IPS-18a (cell line): ENCODE data around the gene TEAD3.

Experiments used
- H3K27ac ChIP-seq: one replicate; pipeline ENCODE4 v1.5.1; 2013; ENCODE audit warnings: low read length
- H3K27me3 ChIP-seq: one replicate; pipeline ENCODE4 v1.6.1; 2013; ENCODE audit warnings: mild to moderate bottlenecking, low read length; ENCODE audit not compliant: control insufficient read depth, insufficient read depth
- H3K36me3 ChIP-seq: one replicate; pipeline ENCODE4 v1.6.1; 2013; ENCODE audit warnings: low read depth, low read length; ENCODE audit not compliant: control insufficient read depth
- H3K4me1 ChIP-seq: one replicate; pipeline ENCODE4 v1.6.1; 2013; ENCODE audit warnings: low read depth, low read length; ENCODE audit not compliant: control insufficient read depth
- H3K4me3 ChIP-seq: one replicate; pipeline ENCODE4 v1.5.1; 2013; ENCODE audit warnings: low read length
- H3K9ac ChIP-seq: one replicate; pipeline ENCODE4 v1.6.1; 2013; ENCODE audit warnings: mild to moderate bottlenecking, low read length, moderate library complexity
- H3K9me3 ChIP-seq: one replicate; pipeline ENCODE4 v1.6.1; 2013; ENCODE audit warnings: low read depth, low read length; ENCODE audit not compliant: control insufficient read depth

TEAD3 gene

GRCh38 chr6:35481226-35481625 lies 15.7 kb downstream of the TEAD3 start:
- no peak overlapping the region for H3K27ac ChIP-seq
- H3K9me3 ChIP-seq: no peaks in the 10 kb centered on the region
- H3K27me3 ChIP-seq: no peaks in the 10 kb centered on the region
- H3K36me3 ChIP-seq: no peaks in the 10 kb centered on the region
- no peak overlapping the region for H3K4me3 ChIP-seq
- H3K4me1 ChIP-seq: peaks cover 16% of the 10 kb centered on the region
- H3K9ac ChIP-seq: no peak overlapping the region

GRCh38 chr6:35480176-35480575 lies 16.7 kb downstream of the TEAD3 start:
- no peaks in the 10 kb centered on the region for H3K27me3 ChIP-seq
- no peak overlapping the region for H3K9ac ChIP-seq
- no peaks in the 10 kb centered on the region for H3K9me3 ChIP-seq
- H3K4me3 ChIP-seq: no peak overlapping the region
- peaks cover 6% of the 10 kb centered on the region for H3K4me1 ChIP-seq
- no peaks in the 10 kb centered on the region for H3K36me3 ChIP-seq
- H3K27ac ChIP-seq: no peak overlapping the region

GRCh38 chr6:35478259-35478658 lies 18.6 kb downstream of the TEAD3 start:
- Histone ChIP-seq H3K4me1 (no peaks in the 10 kb centered on the region), H3K27ac (no peak overlapping the region), H3K9ac (no peak overlapping the region), H3K27me3 (no peaks in the 10 kb centered on the region), H3K4me3 (no peak overlapping the region), H3K9me3 (no peaks in the 10 kb centered on the region), H3K36me3 (peaks cover 6% of the 10 kb centered on the region)

DNA sequence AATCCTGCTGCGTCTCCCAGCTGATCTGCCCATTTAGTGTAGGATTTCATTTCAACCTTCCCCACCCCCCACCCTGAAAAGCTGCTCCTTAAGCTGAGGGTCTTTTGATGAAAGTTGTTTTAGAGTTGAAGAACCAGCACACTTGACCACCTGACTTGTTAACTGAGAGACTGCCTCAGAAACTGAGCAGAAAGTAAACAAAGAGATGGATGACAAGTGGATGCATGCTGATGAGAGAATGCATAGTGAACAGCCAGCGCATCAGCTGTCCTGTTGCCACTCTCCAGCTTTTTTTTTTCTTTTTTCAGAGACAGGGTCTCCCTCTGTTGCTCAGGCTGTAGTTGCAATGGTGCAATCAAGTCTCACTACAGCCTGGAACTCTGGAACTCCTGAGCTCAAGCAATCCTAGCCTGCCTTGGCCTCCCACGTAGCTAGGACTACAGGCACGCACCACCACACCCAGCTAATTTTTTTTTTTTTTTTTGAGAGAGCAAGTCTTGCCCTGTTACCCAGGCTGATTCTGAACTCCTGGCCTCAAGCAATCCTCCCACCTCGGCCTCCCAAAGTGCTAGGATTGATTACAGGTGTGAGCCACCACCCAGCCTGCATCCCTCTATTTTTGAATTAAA lies 19.2 kb downstream of the TEAD3 start:
- Histone ChIP-seq H3K4me3 (no peak overlapping the region), H3K9me3 (no peaks in the 10 kb centered on the region), H3K27ac (no peak overlapping the region), H3K4me1 (no peaks in the 10 kb centered on the region), H3K27me3 (no peaks in the 10 kb centered on the region), H3K9ac (no peak overlapping the region), H3K36me3 (peaks cover 7% of the 10 kb centered on the region)

DNA sequence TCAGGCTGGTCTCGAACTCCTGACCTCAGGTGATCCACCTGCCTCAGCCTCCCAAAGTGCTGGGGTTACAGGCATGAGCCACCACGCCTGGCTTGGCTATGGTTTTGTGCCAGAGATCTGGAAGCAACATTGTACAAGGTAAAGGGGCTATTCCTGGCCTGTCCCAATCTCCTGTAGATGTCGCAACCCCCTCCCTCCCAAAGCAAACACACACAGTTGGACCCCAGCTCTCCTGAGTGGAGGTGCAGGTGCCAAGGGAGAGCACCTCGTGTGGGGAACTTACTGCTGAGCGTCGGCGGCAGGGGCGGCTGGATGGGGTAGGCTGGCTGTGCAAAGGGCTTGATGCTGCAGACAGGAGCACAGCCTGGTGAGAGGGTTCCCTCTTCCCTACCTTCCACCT lies 19.9 kb downstream of the TEAD3 start:
- no peaks in the 10 kb centered on the region for H3K27me3 ChIP-seq
- H3K4me1 ChIP-seq: no peaks in the 10 kb centered on the region

DNA sequence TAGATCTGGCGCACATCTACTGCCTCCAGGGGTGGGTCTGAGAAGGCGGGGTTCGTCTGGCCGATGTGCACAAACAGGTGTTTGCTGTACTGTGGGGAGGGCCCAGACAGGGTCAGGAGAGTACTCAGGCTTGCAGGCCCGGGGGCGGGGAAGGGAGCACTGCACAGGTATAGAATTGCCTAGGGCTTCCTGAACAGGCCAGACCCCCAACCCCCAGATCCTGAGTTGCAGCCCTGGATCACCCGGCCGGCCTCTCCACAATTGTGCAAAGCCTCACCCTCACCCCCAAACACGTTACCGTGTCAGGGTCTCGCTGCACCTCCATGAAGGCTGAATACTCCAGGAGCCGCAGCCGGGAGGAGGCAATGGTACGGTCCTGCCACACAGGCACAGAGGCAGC lies 20.9 kb downstream of the TEAD3 start:
- Histone ChIP-seq H3K27ac (no peak overlapping the region), H3K36me3 (peaks cover 23% of the 10 kb centered on the region), H3K27me3 (no peaks in the 10 kb centered on the region), H3K4me3 (no peak overlapping the region), H3K4me1 (peaks cover 3% of the 10 kb centered on the region), H3K9ac (no peak overlapping the region), H3K9me3 (no peaks in the 10 kb centered on the region)

More for the DNA sequence above, 19.9 kb downstream of the TEAD3 start:
- H3K27ac ChIP-seq: no peak overlapping the region
- peaks cover 13% of the 10 kb centered on the region for H3K36me3 ChIP-seq
- no peak overlapping the region for H3K9ac ChIP-seq
- H3K9me3 ChIP-seq: no peaks in the 10 kb centered on the region
- no peak overlapping the region for H3K4me3 ChIP-seq

DNA sequence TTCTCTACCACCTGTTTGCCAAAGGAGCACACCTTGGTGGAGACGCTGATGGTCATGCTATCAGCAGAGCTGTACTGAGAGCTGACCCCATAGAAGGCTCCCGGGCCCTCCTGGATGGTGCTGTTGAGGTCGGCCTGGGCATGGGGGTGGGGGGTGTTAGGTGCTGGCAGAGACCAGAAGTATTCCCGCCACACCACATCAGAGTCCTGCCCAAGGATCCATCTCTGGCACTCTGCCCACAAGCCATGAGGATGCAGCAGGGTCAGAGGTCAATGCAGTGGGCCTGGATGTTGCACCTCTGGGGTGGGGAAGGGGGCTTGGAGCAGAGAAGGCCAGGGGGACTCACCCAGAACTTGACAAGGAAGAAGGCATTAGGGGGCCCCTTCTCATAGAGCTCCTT lies 21.3 kb downstream of the TEAD3 start:
- peaks cover 7% of the 10 kb centered on the region for H3K4me1 ChIP-seq
- H3K27me3 ChIP-seq: no peaks in the 10 kb centered on the region
- no peak overlapping the region for H3K27ac ChIP-seq
- no peaks in the 10 kb centered on the region for H3K9me3 ChIP-seq
- H3K4me3 ChIP-seq: no peak overlapping the region
- no peak overlapping the region for H3K9ac ChIP-seq
- H3K36me3 ChIP-seq: peaks cover 27% of the 10 kb centered on the region

DNA sequence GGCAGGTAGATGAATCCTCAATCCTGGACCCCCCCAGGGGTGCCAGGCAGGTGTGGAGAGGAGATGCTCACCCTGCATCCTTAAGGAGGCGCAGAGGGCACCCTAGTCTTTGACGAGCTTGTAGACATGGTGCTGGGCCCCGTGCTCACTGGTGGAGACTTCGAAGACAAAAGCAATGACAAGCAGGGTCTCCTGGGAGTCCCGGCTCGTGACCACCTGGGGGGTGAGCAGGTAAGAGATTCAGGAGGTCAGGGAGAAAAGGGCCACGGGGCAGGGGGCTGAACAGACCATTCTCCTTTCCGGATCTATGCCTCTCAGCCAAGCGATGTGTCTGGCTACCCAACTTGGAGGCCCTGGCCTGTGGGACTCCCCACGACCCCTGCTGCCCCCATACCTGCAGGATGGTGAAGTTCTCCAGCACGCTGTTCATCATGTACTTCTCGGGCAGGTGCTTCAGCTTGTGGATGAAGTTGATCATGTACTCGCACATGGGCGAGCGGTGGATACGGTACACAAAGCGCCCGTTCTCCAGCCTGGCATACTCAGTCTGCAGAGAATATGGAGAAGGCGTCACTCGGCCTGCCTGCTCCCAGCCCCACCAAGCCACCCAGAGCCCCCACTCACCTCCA lies 21.8 kb downstream of the TEAD3 start:
- H3K4me3 ChIP-seq: no peak overlapping the region
- peaks cover 33% of the 10 kb centered on the region for H3K36me3 ChIP-seq
- no peak overlapping the region for H3K9ac ChIP-seq
- no peaks in the 10 kb centered on the region for H3K9me3 ChIP-seq
- no peak overlapping the region for H3K27ac ChIP-seq
- no peaks in the 10 kb centered on the region for H3K27me3 ChIP-seq
- H3K4me1 ChIP-seq: peaks cover 12% of the 10 kb centered on the region

DNA sequence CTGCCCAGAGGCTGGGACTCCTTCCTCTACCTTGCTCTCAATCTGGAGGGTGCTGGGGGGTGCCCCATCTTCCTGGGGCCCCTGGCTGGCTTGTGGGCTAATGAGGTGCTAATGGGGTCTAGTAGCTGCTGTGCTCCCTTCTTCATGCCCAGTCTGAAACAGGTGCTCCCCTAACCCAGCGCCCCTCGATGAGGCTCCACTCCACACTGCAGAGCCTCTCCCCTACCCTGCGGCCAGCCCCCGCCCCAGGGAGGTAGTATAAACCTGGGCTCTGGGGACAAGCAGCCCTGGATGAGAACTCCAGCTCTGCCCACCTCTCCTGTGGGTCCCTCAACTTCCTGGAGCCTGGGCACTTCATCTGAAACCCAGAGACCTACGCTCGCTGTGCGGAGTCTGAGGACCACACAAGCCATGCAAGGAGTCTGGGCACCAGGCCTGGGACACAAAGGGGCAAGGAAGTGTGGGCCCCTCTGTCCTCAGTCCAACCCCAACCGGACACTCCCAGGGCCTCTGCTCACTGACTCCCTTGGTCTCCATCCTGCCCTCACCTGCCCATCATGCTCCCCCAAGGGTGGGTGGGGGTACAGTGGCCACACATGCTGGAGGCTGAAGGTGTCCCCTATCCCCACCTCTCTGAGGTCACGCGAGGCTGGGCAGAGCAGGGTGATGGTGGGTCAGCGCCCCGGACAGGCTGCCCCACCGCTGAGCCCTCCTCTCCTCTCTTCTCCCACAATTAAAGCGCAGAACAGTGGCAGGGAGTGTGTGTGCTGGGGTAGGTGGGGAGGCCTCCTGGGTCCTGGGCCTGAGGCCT lies 22.5 kb downstream of the TEAD3 start:
- Histone ChIP-seq H3K27me3 (no peaks in the 10 kb centered on the region), H3K4me1 (peaks cover 17% of the 10 kb centered on the region), H3K27ac (no peak overlapping the region), H3K9me3 (no peaks in the 10 kb centered on the region), H3K36me3 (peaks cover 40% of the 10 kb centered on the region), H3K4me3 (no peak overlapping the region), H3K9ac (no peak overlapping the region)

DNA sequence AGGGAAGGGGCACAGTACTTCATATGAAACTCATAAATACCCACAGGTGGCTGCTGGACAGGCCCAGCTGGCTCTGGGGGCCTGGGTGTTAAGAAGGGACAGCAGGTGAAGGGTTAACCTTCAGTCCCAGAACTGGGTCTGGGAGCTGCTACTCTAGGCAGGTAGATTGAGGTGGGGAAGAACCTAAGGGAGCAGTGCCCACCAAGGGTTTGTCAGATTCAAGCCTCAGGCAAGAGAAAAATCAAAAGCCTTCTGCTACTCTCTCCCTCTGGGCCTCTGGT lies 23.1 kb downstream of the TEAD3 start:
- Histone ChIP-seq H3K4me3 (no peak overlapping the region), H3K36me3 (peaks cover 42% of the 10 kb centered on the region)

GRCh38 chr6:35473075-35473849 lies 23.6 kb downstream of the TEAD3 start:
- no peak overlapping the region for H3K9ac ChIP-seq
- H3K36me3 ChIP-seq: peaks cover 42% of the 10 kb centered on the region
- no peaks in the 10 kb centered on the region for H3K9me3 ChIP-seq
- peaks cover 17% of the 10 kb centered on the region for H3K4me1 ChIP-seq
- H3K27ac ChIP-seq: no peak overlapping the region
- H3K27me3 ChIP-seq: no peaks in the 10 kb centered on the region
- no peak overlapping the region for H3K4me3 ChIP-seq

More for the DNA sequence above, 23.1 kb downstream of the TEAD3 start:
- Histone ChIP-seq H3K9ac (no peak overlapping the region), H3K27me3 (no peaks in the 10 kb centered on the region), H3K27ac (no peak overlapping the region), H3K4me1 (peaks cover 17% of the 10 kb centered on the region), H3K9me3 (no peaks in the 10 kb centered on the region)
